GM18951 (cell line): ENCODE data around the gene TP53RK.

Experiments used
- POLR2A ChIP-seq: IDR thresholded peaks from 4 replicates; pipeline ENCODE4 v1.6.1; 2011; ENCODE audit warnings: mild to moderate bottlenecking; ENCODE audit not compliant: insufficient read length, insufficient read depth; ENCODE audit errors: extremely low read depth
- in situ Hi-C: fragments of 300-500 bp; cut with MboI; formaldehyde crosslinking; loops from one replicate; pipeline ENCODE4 v1.12.0; 2022; ENCODE audit warnings: low sequenced_read_pairs, mixed read lengths, inconsistent platforms; ENCODE audit not compliant: unreplicated experiment

TP53RK gene

GRCh38 chr20:46671866-46672542 is 17.2 kb downstream of the TP53RK start:
- no peak for TF ChIP-seq POLR2A
- in situ Hi-C loops = no loop called here

GRCh38 chr20:46670585-46671584 is 18.4 kb downstream of the TP53RK start:
- no peak for TF ChIP-seq POLR2A
- in situ Hi-C loops = no loop called here

- TF ChIP-seq POLR2A = no peak
- in situ Hi-C loops = no loop called here
Measured at GRCh38 chr20:46670228-46670584, 19.0 kb downstream of the TP53RK start.

- TF ChIP-seq POLR2A = no peak
- in situ Hi-C loops = no loop called here
Measured at GRCh38 chr20:46666818-46667515, 22.3 kb downstream of the TP53RK start.

- TF ChIP-seq POLR2A = no peak
- in situ Hi-C loops = no loop called here
Measured at GRCh38 chr20:46666306-46666705, 22.9 kb downstream of the TP53RK start.

GRCh38 chr20:46665602-46666001 is 23.6 kb downstream of the TP53RK start:
- in situ Hi-C loops = no loop called here
- TF ChIP-seq POLR2A = no peak

- TF ChIP-seq POLR2A = no peak
- in situ Hi-C loops = no loop called here
Measured at GRCh38 chr20:46663531-46663930, 25.7 kb downstream of the TP53RK start.

- no peak for TF ChIP-seq POLR2A
Measured at GRCh38 chr20:46661659-46662058, 27.6 kb downstream of the TP53RK start.

GRCh38 chr20:46660487-46660886 is 28.8 kb downstream of the TP53RK start:
- TF ChIP-seq POLR2A = no peak
- in situ Hi-C loops = no loop called here

More at GRCh38 chr20:46661659-46662058, 27.6 kb downstream of the TP53RK start:
- in situ Hi-C loops = no loop called here

- TF ChIP-seq POLR2A = no peak
- in situ Hi-C loops = no loop called here
Measured at GRCh38 chr20:46657618-46658017, 31.6 kb downstream of the TP53RK start.

- in situ Hi-C loops = no loop called here
Measured at GRCh38 chr20:46657137-46657536, 32.1 kb downstream of the TP53RK start.

GRCh38 chr20:46652699-46653098 is 36.5 kb downstream of the TP53RK start:
- no peak for TF ChIP-seq POLR2A
- in situ Hi-C loops = no loop called here

More at GRCh38 chr20:46657137-46657536, 32.1 kb downstream of the TP53RK start:
- TF ChIP-seq POLR2A = no peak
